Measurements from ENCODE around the gene TRIM61.
"Not testable (repeated sequence)": the region's sequence is repeated elsewhere in the genome, so short reads cannot be mapped to it uniquely, and the experiment has no call there.

Gene TRIM61

GRCh38 chr4:165010487-165010886, 33.0 kb upstream of the TRIM61 start:
- CTCF ChIA-PET = no interaction called here

GRCh38 chr4:165009493-165010227, 32.2 kb upstream of the TRIM61 start:
- ChIA-PET POLR2A (no interaction called here), CTCF (no interaction called here)
- DNase-seq (ENCODE audit: low read depth, low spot score) = no peak
- no peak overlapping the region for H3K4me3 ChIP-seq (ENCODE audit: low read depth, low read length)
- TF ChIP-seq, protein P1, sequence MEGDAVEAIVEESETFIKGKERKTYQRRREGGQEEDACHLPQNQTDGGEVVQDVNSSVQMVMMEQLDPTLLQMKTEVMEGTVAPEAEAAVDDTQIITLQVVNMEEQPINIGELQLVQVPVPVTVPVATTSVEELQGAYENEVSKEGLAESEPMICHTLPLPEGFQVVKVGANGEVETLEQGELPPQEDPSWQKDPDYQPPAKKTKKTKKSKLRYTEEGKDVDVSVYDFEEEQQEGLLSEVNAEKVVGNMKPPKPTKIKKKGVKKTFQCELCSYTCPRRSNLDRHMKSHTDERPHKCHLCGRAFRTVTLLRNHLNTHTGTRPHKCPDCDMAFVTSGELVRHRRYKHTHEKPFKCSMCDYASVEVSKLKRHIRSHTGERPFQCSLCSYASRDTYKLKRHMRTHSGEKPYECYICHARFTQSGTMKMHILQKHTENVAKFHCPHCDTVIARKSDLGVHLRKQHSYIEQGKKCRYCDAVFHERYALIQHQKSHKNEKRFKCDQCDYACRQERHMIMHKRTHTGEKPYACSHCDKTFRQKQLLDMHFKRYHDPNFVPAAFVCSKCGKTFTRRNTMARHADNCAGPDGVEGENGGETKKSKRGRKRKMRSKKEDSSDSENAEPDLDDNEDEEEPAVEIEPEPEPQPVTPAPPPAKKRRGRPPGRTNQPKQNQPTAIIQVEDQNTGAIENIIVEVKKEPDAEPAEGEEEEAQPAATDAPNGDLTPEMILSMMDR (IDR thresholded peaks at IDR 0.05; ENCODE audit: insufficient read depth, low read length, missing control alignments) = no peak

More at GRCh38 chr4:165010487-165010886, 33.0 kb upstream of the TRIM61 start:
- DNase-seq (ENCODE audit: low read depth, low spot score) = no peak
- POLR2A ChIA-PET = no interaction called here
- H3K4me3 ChIP-seq (ENCODE audit: low read depth, low read length) = no peak overlapping the region
- TF ChIP-seq, protein P1 (IDR thresholded peaks at IDR 0.05; ENCODE audit: insufficient read depth, low read length, missing control alignments) = no peak

- TF ChIP-seq, protein P1 (IDR thresholded peaks at IDR 0.05; ENCODE audit: insufficient read depth, low read length, missing control alignments) = no peak
- CTCF ChIA-PET = no interaction called here
- H3K4me3 ChIP-seq (ENCODE audit: low read depth, low read length) = no peak overlapping the region
- DNase-seq (ENCODE audit: low read depth, low spot score) = no peak
- POLR2A ChIA-PET = no interaction called here
Observed at GRCh38 chr4:165006886-165007285, 29.4 kb upstream of the TRIM61 start.

GRCh38 chr4:165006456-165006855, 29.0 kb upstream of the TRIM61 start:
- no peak for DNase-seq (ENCODE audit: low read depth, low spot score)
- TF ChIP-seq, protein P1 (IDR thresholded peaks at IDR 0.05; ENCODE audit: insufficient read depth, low read length, missing control alignments) = no peak
- CTCF ChIA-PET = no interaction called here
- H3K4me3 ChIP-seq (ENCODE audit: low read depth, low read length) = no peak overlapping the region
- POLR2A ChIA-PET = no interaction called here

DNA sequence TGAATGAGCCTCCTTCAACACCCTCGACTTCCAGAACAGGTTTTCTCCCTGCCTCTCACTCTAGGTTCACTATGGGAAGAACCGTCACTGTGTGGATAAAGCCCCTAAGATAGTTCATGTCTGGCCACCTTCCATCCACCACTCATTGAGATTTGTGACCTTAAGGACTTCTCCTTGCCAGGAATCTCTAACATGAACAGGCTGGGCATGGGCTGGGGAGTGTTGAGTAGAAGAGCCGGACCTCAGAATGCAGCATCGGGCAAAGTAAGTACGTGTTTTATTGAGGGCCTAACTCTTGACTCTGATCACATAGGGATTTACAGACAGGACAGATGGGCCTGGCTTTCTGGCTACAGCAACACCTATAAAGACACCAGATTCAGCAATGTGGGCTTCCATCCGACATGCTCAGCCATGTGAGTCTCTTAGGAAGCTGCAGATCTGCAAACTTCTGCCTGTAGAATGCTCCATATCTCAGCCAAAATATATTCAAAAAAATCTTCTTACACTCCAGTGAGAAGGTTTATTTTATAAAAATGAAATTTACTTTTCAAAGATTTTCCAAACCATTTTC, 28.0 kb upstream of the TRIM61 start:
- no peak for DNase-seq (ENCODE audit: low read depth, low spot score)
- ChIA-PET POLR2A (no interaction called here), CTCF (no interaction called here)
- H3K4me3 ChIP-seq (ENCODE audit: low read depth, low read length) = no peak overlapping the region
- TF ChIP-seq, protein P1 (IDR thresholded peaks at IDR 0.05; ENCODE audit: insufficient read depth, low read length, missing control alignments) = no peak

GRCh38 chr4:165001957-165002356, 24.5 kb upstream of the TRIM61 start:
- DNase-seq (ENCODE audit: low read depth, low spot score); CTCF ChIA-PET; POLR2A ChIA-PET; H3K4me3 ChIP-seq (ENCODE audit: low read depth, low read length): not testable (repeated sequence)

DNA sequence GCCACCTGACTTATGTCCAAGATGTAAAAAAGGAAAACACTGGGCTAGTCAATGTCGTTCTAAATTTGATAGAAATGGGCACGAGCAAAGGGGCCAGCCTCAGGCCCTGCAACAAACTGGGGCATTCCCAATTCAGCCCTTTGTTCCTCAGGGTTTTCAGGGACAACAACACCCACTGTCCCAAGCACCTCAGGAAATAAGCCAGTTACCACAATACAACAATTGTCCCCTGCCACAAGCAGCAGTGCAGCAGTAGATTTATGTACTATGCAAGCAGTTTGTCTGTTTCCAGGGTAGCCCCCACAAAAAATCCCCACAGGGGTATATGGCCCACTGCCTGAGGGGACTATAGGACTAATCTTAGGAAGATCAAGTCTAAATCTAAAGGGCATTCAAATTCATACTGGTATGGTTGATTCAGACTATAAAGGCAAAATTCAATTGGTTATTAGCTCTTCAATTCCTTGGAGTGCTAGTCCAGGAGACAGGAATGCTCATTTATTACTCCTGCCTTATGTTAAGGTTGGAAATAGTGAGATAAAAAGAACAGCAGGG, 21.1 kb upstream of the TRIM61 start:
- CTCF ChIA-PET; H3K4me3 ChIP-seq (ENCODE audit: low read depth, low read length); DNase-seq (ENCODE audit: low read depth, low spot score); POLR2A ChIA-PET: not testable (repeated sequence)

Measured in AG04449 (cell line).